GM19452 (cell line): ENCODE measurements around the gene HOXB7.

ENCODE experiments used
- ATAC-seq: cut with Tn5 transposase; IDR thresholded peaks from one replicate; pipeline ENCODE4 v1.9.1; 2021; ENCODE audit not compliant: unreplicated experiment

The HOXB7 gene

GRCh38 chr17:48583708-48584222 lies 27.1 kb downstream of the HOXB7 start:
- ATAC-seq: no peak

GRCh38 chr17:48582750-48583069 lies 28.1 kb downstream of the HOXB7 start:
- no peak for ATAC-seq

GRCh38 chr17:48579760-48580554 lies 30.9 kb downstream of the HOXB7 start:
- ATAC-seq: no peak

GRCh38 chr17:48579471-48579759 lies 31.4 kb downstream of the HOXB7 start:
- ATAC-seq: no peak

GRCh38 chr17:48578616-48579470 lies 32.0 kb downstream of the HOXB7 start:
- no peak for ATAC-seq

- ATAC-seq: no peak
These were observed 32.7 kb downstream of the HOXB7 start, which contains the start of gene HOXB4 for GRCh38 chr17:48577946-48578615. Gene HOXB4, minus strand, starts transcription at chr17:48578350. Its CDS starts 31 bp downstream, at chr17:48578319.

GRCh38 chr17:48577330-48577945 lies 33.4 kb downstream of the HOXB7 start:
- ATAC-seq: no peak

GRCh38 chr17:48576479-48577309 lies 34.1 kb downstream of the HOXB7 start:
- ATAC-seq: no peak

- ATAC-seq: no peak
These were observed 34.9 kb downstream of the HOXB7 start for GRCh38 chr17:48575673-48576478.

- no peak for ATAC-seq
These were observed 35.7 kb downstream of the HOXB7 start for GRCh38 chr17:48575066-48575582.

GRCh38 chr17:48574505-48575065 lies 36.2 kb downstream of the HOXB7 start:
- no peak for ATAC-seq

GRCh38 chr17:48571826-48572417 lies 38.9 kb downstream of the HOXB7 start:
- no peak for ATAC-seq

GRCh38 chr17:48571024-48571818 lies 39.6 kb downstream of the HOXB7 start:
- ATAC-seq: no peak

GRCh38 chr17:48570325-48571023 lies 40.3 kb downstream of the HOXB7 start:
- ATAC-seq: no peak

GRCh38 chr17:48569674-48570324 lies 41.0 kb downstream of the HOXB7 start:
- no peak for ATAC-seq

- ATAC-seq: no peak
These were observed 41.6 kb downstream of the HOXB7 start for GRCh38 chr17:48569240-48569582.
